Inferior parietal cortex (tissue), 1 donor: ENCODE measurements around the gene RALGDS.
A peak's percentile ranks its signal among the peaks of the same experiment; 100 is the strongest.
"Not testable (repeated sequence)": the region's sequence is repeated elsewhere in the genome, so short reads cannot be mapped to it uniquely, and the experiment has no call there.

Source experiments
- DNase-seq: peaks from one replicate; pipeline ENCODE4 v3.0.0-alpha.2; 2016; ENCODE audit errors: extremely low spot score

Gene RALGDS

GRCh38 chr9:133121198-133121914 lies at the start of gene RALGDS:
TSS of gene RALGDS (minus strand) at chr9:133121240. CDS start at chr9:133121154, 86 bp downstream.
- DNase-seq = peak; percentile 81

GRCh38 chr9:133170716-133171115 lies 49.7 kb upstream of the RALGDS start:
- DNase-seq = no peak

GRCh38 chr9:133169687-133170086 lies 48.6 kb upstream of the RALGDS start:
- not testable (repeated sequence) for DNase-seq

- DNase-seq = no peak
Measured at GRCh38 chr9:133169102-133169501, 48.1 kb upstream of the RALGDS start.

GRCh38 chr9:133168432-133168831 lies 47.4 kb upstream of the RALGDS start:
- no peak for DNase-seq

GRCh38 chr9:133167769-133168168 lies 46.7 kb upstream of the RALGDS start:
- no peak for DNase-seq

GRCh38 chr9:133167096-133167730 lies 46.2 kb upstream of the RALGDS start:
- DNase-seq = no peak

- no peak for DNase-seq
Measured at GRCh38 chr9:133166392-133166791, 45.4 kb upstream of the RALGDS start.

GRCh38 chr9:133165452-133165730 lies 44.4 kb upstream of the RALGDS start:
- no peak for DNase-seq

GRCh38 chr9:133164191-133164590 lies 43.2 kb upstream of the RALGDS start:
- no peak for DNase-seq

- no peak for DNase-seq
Measured at GRCh38 chr9:133163504-133164172, 42.6 kb upstream of the RALGDS start, which contains the start of gene GBGT1. TSS of gene GBGT1 (minus strand) at chr9:133163914. CDS start at chr9:133162412, 1,502 bp downstream.

GRCh38 chr9:133162861-133163503 lies 41.9 kb upstream of the RALGDS start:
- DNase-seq = no peak

GRCh38 chr9:133161547-133161950 lies 40.5 kb upstream of the RALGDS start:
- no peak for DNase-seq

- DNase-seq = peak; percentile 61
Measured at GRCh38 chr9:133160742-133161546, 39.9 kb upstream of the RALGDS start.

- no peak for DNase-seq
Measured at GRCh38 chr9:133158695-133159094, 37.7 kb upstream of the RALGDS start.

- DNase-seq = no peak
Measured at GRCh38 chr9:133155156-133155555, 34.1 kb upstream of the RALGDS start.

- DNase-seq = no peak
Measured at GRCh38 chr9:133154097-133154989, 33.3 kb upstream of the RALGDS start.

GRCh38 chr9:133153227-133154096 lies 32.4 kb upstream of the RALGDS start:
- DNase-seq = no peak
